Epithelial cell of proximal tubule (primary cell): ENCODE results near the gene TRAK1. TPM values are rescaled to one million over a fixed set of nuclear protein-coding genes. Genes with fewer than 3 reads are reported as not detected.

ENCODE experiments used
- DNase-seq: peaks from one replicate; pipeline ENCODE4 v3.0.0-alpha.2; 2011; ENCODE audit warnings: low read depth
- H3K4me3 ChIP-seq: 2 replicates; pipeline ENCODE4 v1.5.1; 2011; ENCODE audit warnings: low read depth, mild to moderate bottlenecking, low read length
- CTCF ChIP-seq: conservative IDR thresholded peaks from 2 replicates; pipeline ENCODE4 v1.5.1; 2012; ENCODE audit warnings: low read depth, mild to moderate bottlenecking, low read length
- total RNA-seq: library from RNA; depleted of rRNA; stranded (reverse); fragments of >200 nt; gene quantifications from 2 replicates; pipeline ENCODE4 v1.2.3, GENCODE V29; 2015

Gene TRAK1
- total RNA-seq, 1 donor from 2014 or later = 22.4 TPM

DNA sequence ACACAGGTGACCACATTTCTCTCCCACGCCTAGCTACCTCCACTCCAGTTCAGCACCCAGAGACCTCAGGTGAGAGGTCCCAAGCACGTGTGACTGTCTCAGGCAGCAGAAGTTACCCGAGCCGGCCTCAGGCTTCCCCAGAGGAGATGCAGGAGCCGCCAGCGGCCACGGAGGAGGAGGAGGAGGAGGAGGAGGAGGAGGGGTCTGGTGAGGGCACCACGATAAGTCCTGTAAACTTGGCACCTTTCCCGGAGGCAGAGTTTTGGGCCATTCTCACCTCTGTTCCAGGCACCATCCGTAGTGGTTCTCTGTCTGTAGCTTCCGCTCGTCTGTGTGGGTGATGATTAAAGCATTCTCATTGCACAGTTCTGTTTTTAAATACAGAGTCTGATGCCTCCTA lies 118.8 kb downstream of the TRAK1 start:
- DNase-seq = no peak
- no peak overlapping the region for H3K4me3 ChIP-seq
- TF ChIP-seq CTCF = no peak

- no peak overlapping the region for H3K4me3 ChIP-seq
- no peak for TF ChIP-seq CTCF
- no peak for DNase-seq
These were observed 119.6 kb downstream of the TRAK1 start for GRCh38 chr3:42210726-42211125.

DNA sequence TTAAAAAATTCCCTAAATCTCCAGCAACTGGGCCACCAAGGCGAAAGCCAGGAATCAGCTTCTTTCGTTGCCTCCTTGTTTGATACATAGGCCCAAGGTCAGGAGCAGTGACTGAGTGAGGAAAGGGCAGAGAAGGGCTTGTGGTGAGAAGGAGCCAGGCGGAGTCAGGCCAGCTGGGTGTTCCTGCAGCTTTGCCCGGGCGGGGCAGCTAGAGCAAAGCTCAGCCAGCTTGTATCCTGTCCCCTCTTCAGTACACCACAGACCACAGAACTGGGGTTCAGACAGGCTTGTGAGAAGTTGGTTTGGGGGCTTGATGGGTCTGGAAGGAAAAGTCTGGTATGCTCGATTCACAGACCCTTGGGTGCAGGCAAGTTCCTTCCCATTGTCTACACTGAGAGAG lies 122.3 kb downstream of the TRAK1 start:
- no peak overlapping the region for H3K4me3 ChIP-seq
- no peak for DNase-seq
- no peak for TF ChIP-seq CTCF

DNA sequence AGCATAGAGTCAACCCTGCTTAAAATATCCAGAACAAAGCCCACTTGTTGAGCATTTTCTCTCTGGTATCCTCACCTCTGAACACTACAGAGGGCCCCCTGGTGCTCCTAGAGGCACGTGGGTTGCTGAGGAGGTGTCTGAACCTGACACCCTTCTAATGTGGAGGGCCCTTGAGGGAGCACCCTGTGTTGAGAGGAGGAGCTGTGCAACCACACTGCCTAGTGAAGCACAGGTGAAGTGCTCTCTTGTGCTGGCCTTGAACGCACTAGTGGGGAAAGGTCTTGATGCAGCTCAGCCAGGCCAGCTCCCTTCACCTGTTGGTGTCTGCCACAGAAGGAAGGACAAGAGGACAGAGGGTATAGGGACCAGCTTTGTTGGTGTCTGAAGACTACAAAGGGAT lies 122.9 kb downstream of the TRAK1 start:
- no peak for DNase-seq
- TF ChIP-seq CTCF = no peak
- H3K4me3 ChIP-seq = no peak overlapping the region

- no peak for DNase-seq
- no peak for TF ChIP-seq CTCF
- no peak overlapping the region for H3K4me3 ChIP-seq
These were observed 123.6 kb downstream of the TRAK1 start for GRCh38 chr3:42214565-42215283.

DNA sequence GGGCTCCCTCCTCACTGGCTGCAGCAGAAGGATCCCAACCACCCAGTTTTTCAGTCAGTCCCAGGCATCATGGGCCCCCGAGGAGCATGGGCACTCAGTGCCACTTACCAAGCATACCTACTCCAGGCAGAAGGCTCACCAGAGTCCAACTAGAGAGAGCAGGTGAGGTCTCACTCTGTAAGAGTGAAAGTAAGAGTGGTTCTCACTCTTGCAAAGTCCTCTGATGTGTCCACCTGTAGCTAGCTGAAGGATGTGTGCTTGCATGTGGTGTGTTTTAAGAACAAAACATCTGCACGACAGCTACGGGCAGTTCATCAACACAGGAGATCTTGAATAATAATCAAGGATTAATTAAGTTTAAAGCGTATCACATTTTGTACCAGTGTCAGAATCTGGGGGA lies 125.1 kb downstream of the TRAK1 start:
- no peak overlapping the region for H3K4me3 ChIP-seq
- DNase-seq = no peak
- TF ChIP-seq CTCF = no peak

GRCh38 chr3:42216931-42217333 lies 125.8 kb downstream of the TRAK1 start:
- no peak for TF ChIP-seq CTCF
- H3K4me3 ChIP-seq = no peak overlapping the region
- DNase-seq = no peak
